IMR-90 (cell line): ENCODE measurements around the gene MLXIPL. TPM values are rescaled to one million over a fixed set of nuclear protein-coding genes. Genes with fewer than 3 reads are reported as not detected.

Experiments
- ATAC-seq: fragments of 200-7000 bp; cut with Tn5 transposase; 2 replicates; pipeline ENCODE4 v1.9.1; 2020; ENCODE audit warnings: low read depth, mild to moderate bottlenecking, moderate library complexity
- BruUV-seq: library from RNA; stranded (reverse); fragments of 400-500 nt; replicated peaks from 2 replicates; lab custom pipeline; 2021; lab: Mats Ljungman, UMichigan
- CTCF ChIA-PET: fragments of 300-600 bp; formaldehyde crosslinking; extraction: SDS; loops from one replicate; lab custom pipeline; 2021; ENCODE audit warnings: antibody characterized with exemption; lab: Yijun Ruan, JAX
- POLR2A ChIA-PET: fragments of 300-600 bp; sonication (Branson Sonifier 250); formaldehyde crosslinking; loops from one replicate; lab custom pipeline; 2022; ENCODE audit warnings: antibody characterized with exemption; ENCODE audit not compliant: unreplicated experiment; lab: Charles Lee
- DNase-seq: peaks from one replicate; pipeline ENCODE4 v3.0.0; 2013
- H2AFZ ChIP-seq: replicated peaks from 2 replicates; pipeline ENCODE3; 2013; ENCODE audit warnings: low read length, mild to moderate bottlenecking; ENCODE audit not compliant: poor library complexity
- H2AK5ac ChIP-seq: 2 replicates; pipeline ENCODE4 v1.6.1; 2013; ENCODE audit warnings: low read depth, low read length, inconsistent platforms
- H2AK9ac ChIP-seq: replicated peaks from 2 replicates; pipeline ENCODE3; 2013; ENCODE audit warnings: mild to moderate bottlenecking, low read depth, low read length, moderate library complexity; ENCODE audit not compliant: poor library complexity
- H2BK120ac ChIP-seq: 2 replicates; pipeline ENCODE4 v1.6.1; 2013; ENCODE audit warnings: low read depth, low read length, inconsistent platforms
- H2BK15ac ChIP-seq: 3 replicates; pipeline ENCODE4 v1.6.1; 2013; ENCODE audit warnings: low read depth, low read length, inconsistent platforms
- H2BK20ac ChIP-seq: 2 replicates; pipeline ENCODE4 v1.6.1; 2013; ENCODE audit warnings: low read depth, mild to moderate bottlenecking, inconsistent platforms, low read length, moderate library complexity
- H2BK5ac ChIP-seq: 2 replicates; pipeline ENCODE4 v1.6.1; 2013; ENCODE audit warnings: mild to moderate bottlenecking, low read depth, low read length, inconsistent platforms; ENCODE audit not compliant: poor library complexity, severe bottlenecking
- H3K14ac ChIP-seq: replicated peaks from 2 replicates; pipeline ENCODE4 v1.6.1; 2013; ENCODE audit warnings: low read depth, low read length, inconsistent platforms
- H3K18ac ChIP-seq: 2 replicates; pipeline ENCODE4 v1.6.1; 2013; ENCODE audit warnings: low read depth, low read length, control low read depth
- H3K23ac ChIP-seq: 2 replicates; pipeline ENCODE4 v1.6.1; 2013; ENCODE audit warnings: low read depth, low read length, inconsistent platforms
- H3K27ac ChIP-seq: 2 replicates; pipeline ENCODE4 v1.5.1; 2013; ENCODE audit warnings: mild to moderate bottlenecking, control low read depth, low read length; ENCODE audit not compliant: insufficient read depth
- H3K27me3 ChIP-seq: 2 replicates; pipeline ENCODE4 v1.6.1; 2013; ENCODE audit warnings: low read length; ENCODE audit not compliant: control insufficient read depth, insufficient read depth
- H3K36me3 ChIP-seq: 2 replicates; pipeline ENCODE4 v1.6.1; 2013; ENCODE audit warnings: low read length, mixed read lengths; ENCODE audit not compliant: control insufficient read depth, insufficient read depth
- H3K4ac ChIP-seq: 2 replicates; pipeline ENCODE4 v1.6.1; 2013; ENCODE audit warnings: low read depth, low read length, inconsistent platforms
- H3K4me1 ChIP-seq: 2 replicates; pipeline ENCODE4 v1.6.1; 2013; ENCODE audit warnings: low read length, mixed read lengths; ENCODE audit not compliant: control insufficient read depth, insufficient read depth
- H3K4me2 ChIP-seq: 2 replicates; pipeline ENCODE4 v1.6.1; 2013; ENCODE audit warnings: low read depth, mild to moderate bottlenecking, control low read depth, low read length, moderate library complexity
- H3K4me3 ChIP-seq: 2 replicates; pipeline ENCODE4 v1.5.1; 2013; ENCODE audit warnings: low read depth, mild to moderate bottlenecking, control low read depth, low read length, moderate library complexity; ENCODE audit not compliant: insufficient read depth
- H3K56ac ChIP-seq: 2 replicates; pipeline ENCODE4 v1.6.1; 2013; ENCODE audit warnings: low read length, inconsistent platforms; ENCODE audit not compliant: insufficient read depth; ENCODE audit errors: extremely low read depth
- H3K79me1 ChIP-seq, 2 experiments: 2 replicates each; pipeline ENCODE4 v1.6.1; 2013; ENCODE audit warnings: low read length in 2 of 2, inconsistent platforms in 1 of 2, low read depth in 1 of 2
- H3K9ac ChIP-seq: 2 replicates; pipeline ENCODE4 v1.6.1; 2013; ENCODE audit warnings: low read depth, low read length, control low read depth
- H3K9me1 ChIP-seq: 2 replicates; pipeline ENCODE4 v1.6.1; 2013; ENCODE audit warnings: low read length, inconsistent platforms; ENCODE audit not compliant: insufficient read depth
- H3K9me3 ChIP-seq: 2 replicates; pipeline ENCODE4 v1.6.1; 2013; ENCODE audit warnings: low read length; ENCODE audit not compliant: control insufficient read depth, insufficient read depth
- H4K20me1 ChIP-seq: 2 replicates; pipeline ENCODE4 v1.6.1; 2013; ENCODE audit warnings: low read length, inconsistent platforms; ENCODE audit not compliant: insufficient read depth
- H4K5ac ChIP-seq: 2 replicates; pipeline ENCODE4 v1.6.1; 2013; ENCODE audit warnings: mild to moderate bottlenecking, low read depth, low read length, control low read depth
- H4K8ac ChIP-seq, 2 experiments: 2 replicates each; pipeline ENCODE4 v1.6.1; 2013; ENCODE audit warnings: low read depth in 2 of 2, low read length in 2 of 2, control low read depth in 1 of 2, inconsistent platforms in 1 of 2
- H4K91ac ChIP-seq: 2 replicates; pipeline ENCODE4 v1.6.1; 2013; ENCODE audit warnings: low read depth, low read length, inconsistent platforms; ENCODE audit not compliant: insufficient read depth
- BHLHE40 ChIP-seq: fragments of 150-350 bp; IDR thresholded peaks from 2 replicates; pipeline ENCODE4 v1.6.1; 2016; ENCODE audit warnings: mild to moderate bottlenecking, low read depth, low read length
- CEBPB ChIP-seq: IDR thresholded peaks from 2 replicates; pipeline ENCODE4 v1.6.1; 2012; ENCODE audit warnings: low read depth, low read length, improper control_type of control experiment
- CHD1 ChIP-seq: IDR thresholded peaks from 2 replicates; pipeline ENCODE4 v1.6.1; 2012; ENCODE audit warnings: low read depth, low read length, improper control_type of control experiment
- MAZ ChIP-seq: IDR thresholded peaks from 2 replicates; pipeline ENCODE4 v1.6.1; 2012; ENCODE audit warnings: low read depth, mild to moderate bottlenecking, low read length, improper control_type of control experiment, moderate library complexity, borderline replicate concordance
- NFE2L2 ChIP-seq: fragments of 150-350 bp; IDR thresholded peaks from 2 replicates; pipeline ENCODE4 v1.6.1; 2016; ENCODE audit warnings: low read depth, mild to moderate bottlenecking, low read length
- POLR2A ChIP-seq: IDR thresholded peaks from 2 replicates; pipeline ENCODE4 v1.6.1; 2012; ENCODE audit warnings: mild to moderate bottlenecking, low read depth, low read length
- WGBS, 2 experiments: methylation state at CpG; one replicate each; pipeline versions ENCODE4 v1.1.5 to v1.1.7; 2013; ENCODE audit warnings: missing lambda C conversion rate in 2 of 2; ENCODE audit not compliant: insufficient read length in 1 of 2; ENCODE audit errors: extremely low coverage in 2 of 2; 5-methylcytosine and 5-hydroxymethylcytosine counted together
- dilution Hi-C: fragments of 300-500 bp; cut with HindIII; formaldehyde crosslinking; loops from one replicate; pipeline ENCODE4 v1.14.3; 2018; ENCODE audit warnings: low sequenced_read_pairs; ENCODE audit not compliant: unreplicated experiment
- in situ Hi-C: fragments of 300-500 bp; cut with MboI; formaldehyde crosslinking; loops from 3 replicates; pipeline ENCODE4 v1.14.3; 2019; ENCODE audit warnings: low sequenced_read_pairs, inconsistent platforms, mixed read lengths
- intact Hi-C: fragments of 100-400 bp; cut with micrococcal nuclease; formaldehyde crosslinking; loops from 2 replicates; pipeline ENCODE4 v1.10.0; 2022
- polyA plus RNA-seq, 3 experiments: library from polyadenylated mRNA; depleted of rRNA; stranded (reverse); fragments of >200 nt; gene quantifications; 2 replicates each; pipeline ENCODE4 v1.2.3, GENCODE V29; 2012; ENCODE audit warnings: low replicate concordance in 1 of 3
- total RNA-seq: library from RNA; depleted of rRNA; stranded (reverse); fragments of >200 nt; gene quantifications from 2 replicates; pipeline ENCODE4 v1.2.3, GENCODE V29; 2012
- TF ChIP-seq, protein P1 (sequence below): fragments of 150-350 bp; IDR thresholded peaks from 2 replicates; pipeline ENCODE4 v1.6.1; 2017; ENCODE audit warnings: mild to moderate bottlenecking, antibody characterized with exemption, low read length, low read depth

The MLXIPL gene
- total and polyA plus RNA-seq, 2 of the 4 experiments (the other 2 are of a cell fraction), result not detected

DNA sequence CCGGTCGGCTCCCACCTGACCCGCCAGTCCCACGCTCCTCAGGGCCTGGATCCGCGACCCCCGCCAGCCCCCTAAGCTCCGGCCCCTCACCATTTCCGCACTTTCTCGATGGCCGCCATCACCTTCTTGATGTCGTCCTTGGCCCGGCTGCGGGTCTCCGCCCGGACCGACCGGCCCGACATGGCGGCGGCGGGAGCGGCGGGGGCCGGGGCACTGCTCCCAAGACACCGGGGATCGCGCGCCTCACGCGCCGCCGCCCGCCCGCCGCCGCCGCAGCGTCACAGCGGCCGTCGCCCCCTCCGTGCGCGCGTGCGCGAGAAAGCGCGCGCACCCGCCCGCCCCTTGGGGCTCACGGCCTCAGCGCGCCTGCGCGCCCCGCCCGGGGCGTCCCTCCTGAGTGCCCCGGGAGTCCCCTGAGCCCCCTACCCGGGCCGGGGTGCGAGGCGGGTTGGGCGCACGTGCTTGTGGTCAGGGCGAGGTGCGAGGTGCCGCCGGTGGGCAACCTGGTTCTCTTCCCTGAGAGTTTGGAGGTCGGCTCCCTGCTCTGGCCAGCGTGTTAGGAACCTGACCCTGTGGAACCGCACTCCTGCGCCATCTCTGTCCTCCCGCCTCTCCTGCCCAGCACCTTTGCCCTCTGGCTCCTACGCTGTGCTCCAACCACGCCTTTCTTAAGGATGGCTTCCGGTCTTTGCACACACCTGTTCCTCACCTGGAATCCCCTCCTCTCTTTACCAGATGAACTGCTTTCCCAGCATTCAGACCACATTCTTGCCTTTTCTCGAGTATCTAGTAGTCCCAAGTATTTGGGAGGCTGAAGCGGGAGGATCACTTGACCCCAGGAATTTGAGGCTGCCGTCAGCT, 66.7 kb downstream of the MLXIPL start, which contains the start of gene BCL7B:
Gene BCL7B (minus strand): TSS at position 294 of the 861 bp plus-strand sequence. CDS start 112 bp downstream, at position 182.
- Histone ChIP-seq H4K20me1 (peaks cover 35% of the 10 kb centered on the region), H3K18ac (peak within 1 kb of the TSS; percentile 79), H3K4me1 (peaks cover 13% of the 10 kb centered on the region), H2AK9ac (peak within 1 kb of the TSS; percentile 100), H3K27ac (peak within 1 kb of the TSS; percentile 99), H3K4me3 (peak within 1 kb of the TSS; percentile 88), H3K4me2 (peak within 1 kb of the TSS; percentile 93), H2BK5ac (peak within 1 kb of the TSS; percentile 92), H3K79me1 (peaks cover 8 to 37% of the 10 kb centered on the region in 2 experiments), H2AK5ac (peak within 1 kb of the TSS; percentile 99), H3K27me3 (no peaks in the 10 kb centered on the region), H3K4ac (peak within 1 kb of the TSS; percentile 96), H2BK20ac (no peak within 1 kb of the TSS), H3K14ac (peak within 1 kb of the TSS; percentile 96), H4K5ac (peak within 1 kb of the TSS; percentile 98), H2BK15ac (peak within 1 kb of the TSS; percentile 49; the same call in 1 of the 3 replicates), H3K56ac (peak within 1 kb of the TSS; percentile 63), H4K8ac (peak within 1 kb of the TSS; percentile 98 to 100), H2BK120ac (peak within 1 kb of the TSS; percentile 66; the same call in 1 of the 2 replicates), H3K9me3 (no peaks in the 10 kb centered on the region), H2AFZ (peak within 1 kb of the TSS; percentile 99), H3K23ac (peak within 1 kb of the TSS; percentile 96; the same call in 1 of the 2 replicates), H3K9me1 (peaks cover 14% of the 10 kb centered on the region), H3K9ac (peak within 1 kb of the TSS; percentile 91), H4K91ac (peak within 1 kb of the TSS; percentile 96), H3K36me3 (peaks cover 2% of the 10 kb centered on the region)
- in situ Hi-C loops, result no loop called here
- TF ChIP-seq BHLHE40, result 0 out of 2 replicates have a peak, but pooled peaks have one; percentile 47
- TF ChIP-seq MAZ, result peak; percentile 38; the same call in 1 of the 2 replicates
- 0 out of 2 replicates have a peak, but pooled peaks have one; percentile 9 for TF ChIP-seq NFE2L2
- no peak for TF ChIP-seq CEBPB
- peak; percentile 92; the same call in 1 of the 2 replicates for TF ChIP-seq CHD1
- TF ChIP-seq, protein P1, sequence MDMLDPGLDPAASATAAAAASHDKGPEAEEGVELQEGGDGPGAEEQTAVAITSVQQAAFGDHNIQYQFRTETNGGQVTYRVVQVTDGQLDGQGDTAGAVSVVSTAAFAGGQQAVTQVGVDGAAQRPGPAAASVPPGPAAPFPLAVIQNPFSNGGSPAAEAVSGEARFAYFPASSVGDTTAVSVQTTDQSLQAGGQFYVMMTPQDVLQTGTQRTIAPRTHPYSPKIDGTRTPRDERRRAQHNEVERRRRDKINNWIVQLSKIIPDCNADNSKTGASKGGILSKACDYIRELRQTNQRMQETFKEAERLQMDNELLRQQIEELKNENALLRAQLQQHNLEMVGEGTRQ, result no peak
- peak; percentile 80; the same call in 1 of the 2 replicates for TF ChIP-seq POLR2A
- CTCF ChIA-PET, result interaction anchor here (1.2 kb wide), 1 partner anchor 8 kb away, joined by 5 read pairs; no protein-coding TSS in a partner anchor
- WGBS, 2 experiments, result 7% methylated on average over 40 of the region's 83 CpGs; no CpG with 5 or more reads in 1 of the 2 experiments
- ATAC-seq, result peak; percentile 72
- peak; percentile 47 for DNase-seq
- dilution Hi-C loops, result no loop called here
- BruUV-seq, result no TSS peak
- intact Hi-C loops, result loop anchor here (2.0 kb wide), 1 partner anchor 35 kb away; the partner anchor contains the start of gene BAZ1B
- POLR2A ChIA-PET, result no interaction called here
